Muscle of back (tissue), 10 donors: ENCODE data around the gene CD63. TPM values are rescaled to one million over a fixed set of nuclear protein-coding genes. Genes with fewer than 3 reads are reported as not detected.

Source experiments
- polyA plus RNA-seq, 10 donors: library from polyadenylated mRNA; unstranded; fragments of 120-200 nt; gene quantifications; one replicate each; pipeline ENCODE4 v1.2.1, GENCODE V29; 2013; ENCODE audit not compliant: insufficient read length in 10 of 10

CD63 gene
- polyA plus RNA-seq, 10 donors, result 694 to 894 (median 792) TPM

Other genes with a start within 250 kb of the CD63 start
- gene OR6C68, start 236.6 kb downstream of the CD63 start, polyA plus RNA-seq, result not detected
- not detected for gene OR6C4, start 179.4 kb downstream of the CD63 start, polyA plus RNA-seq
- gene OR2AP1, start 156.5 kb downstream of the CD63 start, polyA plus RNA-seq, result not detected
- gene OR10P1, start 92.1 kb downstream of the CD63 start, polyA plus RNA-seq, result not detected
- 100 to 1,000 TPM; 194 to 443 (median 371) TPM for gene ITGA7, start 21.1 kb downstream of the CD63 start, polyA plus RNA-seq
- gene BLOC1S1, start 13.0 kb downstream of the CD63 start, polyA plus RNA-seq, result 100 to 1,000 TPM in 4 of 10 donors, 10 to 100 TPM in 6; 80.9 to 115 (median 99.5) TPM
- gene RDH5, start 8.6 kb downstream of the CD63 start, polyA plus RNA-seq, result 10 to 100 TPM in 9 of 10 donors, 1 to 10 TPM in 1; 9.3 to 49.9 (median 19.5) TPM
- gene GDF11, start 14.1 kb upstream of the CD63 start, polyA plus RNA-seq, result 10 to 100 TPM; 11.0 to 13.9 (median 12.5) TPM
- gene SARNP, start 88.7 kb upstream of the CD63 start, polyA plus RNA-seq, result 10 to 100 TPM; 62.5 to 85.4 (median 74.6) TPM
- 10 to 100 TPM; 12.1 to 19.4 (median 16.7) TPM for gene ORMDL2, start 89.0 kb upstream of the CD63 start, polyA plus RNA-seq
- gene DNAJC14, start 100.6 kb upstream of the CD63 start, polyA plus RNA-seq, result 10 to 100 TPM; 20.1 to 26.6 (median 22.8) TPM
- gene MMP19, start 113.9 kb upstream of the CD63 start, polyA plus RNA-seq, result 1 to 10 TPM; 1.9 to 4.9 (median 3.4) TPM
- gene PYM1, start 198.9 kb upstream of the CD63 start, polyA plus RNA-seq, result 10 to 100 TPM; 18.2 to 28.2 (median 21.2) TPM
- 10 to 100 TPM; 12.8 to 49.9 (median 22.0) TPM for gene DGKA, start 202.2 kb upstream of the CD63 start, polyA plus RNA-seq
- gene PMEL, start 237.0 kb upstream of the CD63 start, polyA plus RNA-seq, result 10 to 100 TPM in 2 of 10 donors, 1 to 10 TPM in 5, under 1 TPM in 3; 0.71 to 38.1 (median 1.4) TPM
- 10 to 100 TPM; 21.0 to 42.1 (median 28.6) TPM for gene CDK2, start 237.8 kb upstream of the CD63 start, polyA plus RNA-seq
- 100 to 1,000 TPM in 9 of 10 donors, 10 to 100 TPM in 1; 99.4 to 141 (median 121) TPM for gene RAB5B, start 245.1 kb upstream of the CD63 start, polyA plus RNA-seq